ENCODE measurements around the gene BCCIP.

Gene BCCIP

DNA sequence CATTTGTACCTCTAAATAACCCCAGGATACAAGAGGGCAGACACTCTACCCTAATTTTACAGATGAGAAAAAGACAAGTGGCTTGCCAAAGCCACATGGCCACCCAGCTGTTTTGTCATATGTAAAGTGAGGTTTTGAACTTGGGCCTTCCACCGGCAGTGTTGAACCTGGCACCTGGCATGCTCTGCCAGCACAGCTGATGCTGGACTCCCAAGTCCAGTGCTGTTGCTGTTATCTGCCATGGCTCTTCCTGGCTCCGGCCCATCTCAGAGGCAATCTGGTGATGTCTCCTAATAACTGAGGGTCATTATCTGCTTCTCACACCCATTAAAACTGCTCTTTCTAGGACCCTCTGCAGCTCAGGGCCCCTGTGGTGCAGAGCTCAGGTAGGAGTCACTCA is 25.0 kb downstream of the BCCIP start:
- no peak for DNase-seq

DNA sequence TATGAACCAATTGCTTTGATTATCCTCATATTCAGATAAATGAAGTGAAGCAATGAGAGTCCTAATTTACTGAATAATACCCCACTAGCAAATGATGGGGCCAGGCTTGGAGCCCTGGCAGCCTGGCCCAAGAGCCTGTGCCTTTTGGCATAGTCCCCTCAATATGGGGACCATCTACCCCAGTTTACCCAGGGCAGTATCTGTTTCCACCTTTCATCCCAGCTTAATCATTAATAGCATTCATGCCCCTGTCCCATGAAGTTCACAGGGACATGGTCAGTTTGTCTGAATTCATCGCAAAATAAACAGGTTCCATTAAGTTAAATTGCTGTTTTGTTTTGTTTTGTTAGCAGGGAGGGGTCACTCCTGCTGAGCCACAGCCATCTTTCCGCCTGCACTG is 25.5 kb downstream of the BCCIP start:
- DNase-seq: no peak

DNA sequence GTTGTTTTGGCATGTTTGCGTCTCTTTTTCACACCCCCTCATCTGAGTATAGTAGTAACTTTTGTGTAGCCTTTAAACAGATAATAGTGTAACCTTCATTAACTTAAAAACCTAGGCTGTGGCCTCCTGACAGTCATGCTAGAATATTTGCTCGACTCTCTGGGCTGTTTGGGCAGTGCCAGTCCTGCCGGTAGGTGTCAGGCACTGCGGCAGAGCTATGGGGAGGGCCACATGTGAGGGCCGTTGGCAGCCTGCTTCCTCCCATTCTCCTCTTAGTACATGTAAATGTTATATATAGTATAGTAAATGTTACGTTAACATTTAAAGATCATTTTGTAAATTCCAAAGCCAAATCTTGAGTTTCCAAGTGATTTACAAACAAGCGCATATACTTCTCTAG is 26.1 kb downstream of the BCCIP start:
- DNase-seq: no peak

DNA sequence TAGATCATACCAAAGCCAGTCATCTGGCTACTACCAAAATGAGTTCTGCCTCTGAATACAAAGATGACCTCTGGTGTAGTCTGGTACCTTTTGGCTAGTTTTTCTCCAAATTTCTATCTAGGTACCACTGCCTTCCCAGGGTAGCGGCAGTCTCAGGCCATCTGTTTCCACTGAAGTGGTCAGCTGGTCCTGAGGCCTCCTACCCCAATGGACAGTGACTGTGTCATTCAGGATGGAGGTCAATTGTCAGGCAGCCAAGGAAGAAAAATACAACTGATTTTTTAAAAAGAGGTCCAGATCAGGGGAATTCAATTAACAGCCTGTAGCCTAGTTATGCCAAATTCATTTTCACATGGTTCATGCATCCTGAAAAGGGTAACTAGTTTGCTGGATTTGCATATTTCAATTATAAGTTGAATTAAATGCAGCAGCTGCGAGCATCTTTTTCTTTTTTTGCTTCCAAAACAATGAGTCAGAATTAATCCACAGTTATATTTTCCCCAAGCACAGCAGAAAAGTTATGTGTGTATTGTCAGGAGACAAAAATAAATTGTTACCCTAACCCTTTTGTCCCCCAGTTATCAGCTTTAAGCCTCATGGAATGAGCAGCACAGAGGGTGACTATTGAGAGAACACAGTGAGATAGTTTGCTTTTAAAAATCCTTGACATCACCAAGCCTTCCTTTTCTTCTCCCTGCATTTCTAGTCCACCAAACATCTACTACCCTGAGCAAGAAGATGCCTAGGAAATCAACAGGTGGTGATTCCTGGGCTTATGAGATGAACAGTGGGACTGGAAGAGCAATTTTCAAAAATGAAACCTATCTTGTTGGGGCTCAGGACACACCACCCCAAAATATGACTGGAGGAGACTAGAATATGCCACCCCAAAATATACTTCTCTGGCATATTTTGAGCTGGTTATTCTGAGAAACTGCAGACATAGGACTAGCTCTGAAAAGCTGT is 27.7 kb downstream of the BCCIP start:
- no peak for DNase-seq

DNA sequence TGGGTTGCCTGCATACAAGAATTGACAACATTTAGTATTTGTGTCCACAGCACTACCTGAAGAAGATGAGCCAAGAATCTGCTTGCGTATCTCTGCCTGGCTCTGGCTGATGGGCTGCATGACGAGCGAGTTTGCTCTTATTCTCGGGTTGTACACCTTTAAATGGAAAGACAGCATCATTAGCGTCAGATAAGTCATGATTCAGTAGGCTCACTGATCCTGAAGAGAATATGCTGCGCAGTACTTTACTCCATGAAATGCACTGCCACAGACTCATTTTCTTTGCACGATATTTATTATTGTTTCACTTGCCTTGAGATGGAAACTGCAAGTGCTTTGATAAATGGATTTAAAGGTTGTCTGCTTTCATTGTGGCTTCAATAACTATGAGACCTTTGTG is 29.1 kb downstream of the BCCIP start:
- DNase-seq: no peak

DNA sequence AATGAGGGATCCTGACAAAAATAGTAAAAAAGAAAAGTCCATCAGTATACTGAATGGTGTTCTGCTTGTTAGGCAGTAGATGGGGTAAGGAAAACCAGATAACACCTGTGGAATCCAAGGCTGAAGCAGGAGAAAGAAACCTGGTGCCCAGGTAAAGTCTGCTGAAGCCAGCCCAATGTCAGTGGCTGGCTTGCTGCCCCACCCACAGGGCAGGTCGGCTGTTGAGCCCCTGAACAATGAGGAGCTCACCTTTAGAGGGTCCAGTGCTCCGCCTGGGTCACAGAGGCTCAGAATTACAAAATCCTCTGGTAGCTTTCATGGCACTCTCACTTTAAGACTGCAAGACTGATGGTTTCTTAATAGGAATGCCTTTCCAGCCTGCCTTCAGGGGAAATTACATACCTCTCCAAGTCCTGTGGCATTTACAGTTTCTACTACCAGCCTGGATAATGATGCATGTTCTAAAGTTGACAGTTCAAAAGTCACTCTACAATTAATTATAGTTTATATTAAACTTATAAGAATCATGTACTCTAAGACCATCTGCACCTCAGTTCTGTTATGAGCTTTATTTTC is 33.9 kb downstream of the BCCIP start:
- DNase-seq: no peak

DNA sequence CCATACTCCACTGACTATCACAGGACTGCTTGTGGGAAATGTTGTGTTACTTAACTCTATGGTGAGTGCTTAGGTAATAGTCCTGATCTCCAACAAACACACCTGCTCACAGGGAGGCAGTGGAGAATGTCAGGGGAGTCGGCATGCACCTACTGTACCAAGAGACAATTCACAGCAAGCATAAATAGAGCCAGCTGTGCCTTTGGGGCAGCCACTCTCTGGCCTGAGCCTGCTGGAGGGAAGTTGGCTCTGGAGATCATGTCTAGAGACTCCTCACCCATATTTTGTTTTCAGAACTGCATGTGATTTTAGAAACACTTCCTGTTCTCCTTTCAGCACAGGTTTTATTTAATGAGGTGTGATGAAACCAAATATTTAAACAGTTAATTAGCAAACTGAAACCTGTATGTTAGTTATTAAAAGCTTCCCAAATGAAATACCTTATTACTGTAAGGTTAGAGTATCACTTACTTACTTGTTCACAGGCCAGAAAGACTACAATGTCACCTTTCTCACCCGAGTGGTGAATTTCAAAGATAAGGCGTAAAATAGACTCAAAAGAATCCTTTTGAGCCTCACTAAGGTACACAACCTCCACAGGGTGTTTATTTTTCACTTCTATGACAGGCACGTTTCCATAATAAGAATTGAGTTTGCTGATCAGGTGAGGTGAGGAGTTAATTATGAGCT is 35.9 kb downstream of the BCCIP start:
- no peak for DNase-seq

DNA sequence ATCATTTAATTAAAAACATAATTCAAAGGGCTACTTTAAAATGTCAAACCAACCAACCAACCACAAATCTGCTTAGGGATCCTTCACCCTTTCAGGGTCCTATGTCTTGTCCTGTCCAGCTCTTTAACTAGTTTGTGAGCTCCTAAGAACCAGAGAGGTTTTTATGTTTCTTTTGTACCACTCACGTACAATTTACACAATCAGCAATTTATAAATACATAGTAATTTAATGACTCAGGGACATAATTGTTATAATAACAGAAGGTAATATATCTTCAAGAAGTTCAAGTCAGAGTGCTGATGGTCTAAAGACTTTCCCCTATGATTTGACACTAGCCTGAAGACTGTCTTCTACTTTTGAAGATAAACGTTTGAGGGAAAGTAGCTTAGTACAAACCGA is 41.8 kb downstream of the BCCIP start:
- DNase-seq: no peak

DNA sequence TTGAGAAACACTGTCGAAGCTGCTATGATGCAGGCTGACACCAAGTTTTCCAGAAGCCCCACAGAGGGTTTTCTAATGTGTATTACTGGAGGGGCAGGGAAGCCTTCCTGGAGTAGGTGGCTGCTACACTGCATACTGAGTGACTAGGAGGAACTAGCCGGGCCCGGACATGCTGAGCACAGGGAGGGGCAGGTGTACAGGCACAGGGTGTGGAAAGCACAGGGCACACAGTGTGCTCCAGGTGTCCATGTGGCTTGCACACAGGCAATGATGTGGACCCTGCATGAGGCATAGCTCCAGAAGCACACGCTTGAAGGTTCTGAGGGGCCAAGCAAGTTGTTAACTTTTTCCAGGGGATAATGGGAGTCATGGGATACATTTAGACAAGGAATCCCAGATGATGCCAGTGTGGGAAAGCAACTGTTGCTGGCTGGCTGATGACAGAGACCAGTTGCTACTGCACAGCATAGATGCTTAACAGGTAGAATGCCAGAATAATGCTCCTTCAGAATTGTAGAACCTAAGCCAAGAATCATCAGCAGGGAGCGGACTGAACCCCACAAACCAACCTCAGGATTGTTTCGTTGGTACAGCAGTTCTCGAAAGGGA is 43.2 kb downstream of the BCCIP start:
- DNase-seq: no peak

DNA sequence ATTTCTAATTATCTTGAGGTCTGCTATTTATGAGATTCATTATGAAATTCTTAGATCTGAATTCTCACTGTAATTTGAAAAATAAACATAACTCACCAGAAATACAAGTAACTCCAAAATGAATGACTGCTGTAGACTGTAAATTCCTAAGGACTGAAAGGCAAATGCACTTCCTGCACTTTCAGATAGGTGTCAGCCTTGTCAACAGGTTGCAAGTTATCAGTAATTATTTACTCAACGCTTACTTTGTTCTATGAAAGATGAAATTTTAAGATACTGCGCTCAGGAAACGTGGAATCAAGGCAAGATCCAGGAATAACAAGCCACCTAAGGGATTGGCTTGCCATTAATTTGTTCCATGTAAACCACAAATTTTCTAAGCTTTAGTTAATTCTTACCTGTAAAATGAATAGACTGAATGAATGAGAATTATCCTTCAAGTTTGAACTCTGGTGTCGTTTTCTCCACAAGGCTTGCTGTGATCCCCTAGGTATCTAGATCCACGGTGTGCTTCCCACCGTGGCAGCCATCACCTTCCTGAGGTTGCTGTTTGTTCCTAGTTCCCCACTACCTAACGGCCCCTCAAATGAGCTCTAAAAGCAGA is 45.1 kb downstream of the BCCIP start:
- no peak for DNase-seq

DNA sequence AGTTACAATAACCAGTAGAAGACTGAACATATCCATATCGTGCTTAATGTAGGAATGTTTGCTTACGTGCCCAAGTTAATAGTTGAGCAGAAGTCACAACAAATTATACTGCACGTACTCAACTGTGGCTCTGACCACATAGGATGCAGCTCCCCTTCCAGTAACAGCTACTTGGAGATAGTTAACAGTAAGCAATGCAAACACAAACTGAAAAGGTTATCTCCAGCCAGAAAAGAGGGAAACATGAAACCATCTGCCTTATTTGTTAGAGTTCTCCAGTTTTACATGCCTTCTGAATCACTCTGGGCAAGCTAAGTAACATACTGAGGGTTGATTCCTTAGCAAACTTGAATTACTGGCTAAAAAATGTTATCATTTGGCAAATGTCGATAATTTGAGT is 48.0 kb downstream of the BCCIP start:
- DNase-seq: no peak

DNA sequence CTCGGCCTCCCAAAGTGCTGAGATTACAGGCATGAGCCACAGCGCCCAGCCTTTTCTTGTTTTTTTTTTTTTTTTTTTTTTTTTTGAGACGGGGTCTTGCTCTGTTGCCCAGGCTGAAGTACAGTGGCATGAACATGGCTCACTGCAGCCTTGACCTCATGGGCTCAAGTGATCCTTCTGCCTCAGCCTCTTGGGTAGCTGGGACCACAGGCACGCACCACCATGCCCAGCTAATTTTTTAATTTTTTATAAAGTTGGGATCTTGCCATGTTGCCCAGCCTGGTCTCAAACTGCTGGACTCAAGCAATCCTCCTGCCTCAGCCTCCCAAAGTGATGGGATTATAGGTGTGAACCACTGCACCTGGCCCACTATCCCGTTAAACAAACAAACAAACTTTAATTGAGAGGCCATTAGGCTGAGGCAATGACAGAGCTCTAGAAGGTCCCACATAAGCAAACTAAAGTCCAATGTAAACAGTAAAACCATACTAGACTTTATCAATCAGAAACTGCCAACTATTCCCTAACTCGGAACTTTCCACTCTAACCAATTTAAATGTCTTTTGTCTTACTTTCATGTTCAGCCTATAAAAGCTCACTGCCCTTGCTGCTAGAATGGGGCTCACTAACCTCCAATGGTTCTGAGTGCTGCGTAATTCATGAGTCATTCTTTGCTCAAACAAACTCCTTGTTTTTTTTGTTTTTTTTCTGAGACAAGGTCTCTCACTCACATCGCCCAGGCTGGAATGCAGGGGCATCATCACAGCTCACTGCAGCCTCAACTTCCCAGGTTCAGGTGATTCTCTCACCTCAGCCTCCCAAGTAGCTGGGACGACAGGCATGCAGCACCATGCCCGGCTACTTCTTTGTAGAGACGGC is 55.9 kb downstream of the BCCIP start:
- DNase-seq: no peak

DNA sequence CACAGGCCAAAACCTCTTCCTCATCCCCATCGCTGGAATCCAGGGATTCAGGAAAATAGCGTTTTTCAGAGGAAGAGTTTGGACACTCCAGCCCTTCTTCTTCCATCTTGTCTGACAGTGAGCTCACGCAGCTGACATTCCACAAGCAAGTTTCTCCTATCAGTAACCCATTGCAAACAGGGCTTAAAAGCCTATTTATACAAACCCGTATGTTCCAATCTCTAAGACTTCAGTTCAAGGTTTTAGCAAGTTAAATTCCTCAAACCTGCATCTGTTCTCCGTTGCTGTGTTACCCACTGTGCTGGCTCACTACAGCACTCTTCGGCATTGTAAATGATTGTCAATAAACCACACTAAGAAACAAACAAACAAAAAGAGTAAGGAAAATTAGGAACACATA is 57.4 kb downstream of the BCCIP start:
- no peak for DNase-seq

DNA sequence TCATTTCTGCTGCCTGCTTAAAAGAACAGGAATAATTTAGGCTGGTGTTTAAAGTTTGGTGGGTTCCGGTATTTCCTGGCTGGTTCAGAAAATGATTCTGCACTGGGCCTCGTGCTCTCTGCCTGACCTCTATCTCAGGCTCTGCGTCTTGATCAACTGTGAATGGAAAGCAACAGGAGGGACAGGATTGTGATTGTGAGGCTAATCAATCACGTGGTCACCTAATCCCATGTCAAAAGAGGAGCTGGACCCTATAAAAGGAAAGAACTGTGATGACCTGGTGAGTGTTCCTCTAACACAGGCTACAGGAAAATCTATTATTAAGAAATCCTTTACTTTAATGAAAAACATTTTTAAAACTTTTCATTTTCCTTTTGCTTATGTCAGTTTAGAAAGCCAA is 57.8 kb downstream of the BCCIP start, which contains the start of gene DHX32:
TSS of gene DHX32 (minus strand) at position 101 of the 400 bp plus-strand sequence. CDS start 468 bp downstream, outside the sequence.
- no peak for DNase-seq

DNA sequence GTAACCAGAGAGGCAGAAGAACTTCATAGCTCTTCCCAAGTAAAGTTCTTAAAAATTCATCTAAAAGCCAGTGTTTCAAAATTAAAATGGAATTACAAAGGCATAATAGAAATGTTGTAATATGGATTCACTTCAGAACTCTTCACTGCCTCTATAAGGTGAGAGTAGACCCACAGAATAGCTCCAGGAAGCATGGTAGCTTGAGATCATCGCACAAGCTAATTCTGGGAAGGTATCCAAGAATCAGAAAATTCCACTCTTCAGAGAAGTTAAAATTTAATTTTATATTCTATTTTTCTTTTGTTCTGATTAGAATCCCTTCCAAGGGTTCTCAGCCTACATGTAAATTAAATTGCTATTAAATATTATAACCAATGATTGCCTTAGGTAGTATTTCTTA is 59.2 kb downstream of the BCCIP start:
- DNase-seq: no peak

DNA sequence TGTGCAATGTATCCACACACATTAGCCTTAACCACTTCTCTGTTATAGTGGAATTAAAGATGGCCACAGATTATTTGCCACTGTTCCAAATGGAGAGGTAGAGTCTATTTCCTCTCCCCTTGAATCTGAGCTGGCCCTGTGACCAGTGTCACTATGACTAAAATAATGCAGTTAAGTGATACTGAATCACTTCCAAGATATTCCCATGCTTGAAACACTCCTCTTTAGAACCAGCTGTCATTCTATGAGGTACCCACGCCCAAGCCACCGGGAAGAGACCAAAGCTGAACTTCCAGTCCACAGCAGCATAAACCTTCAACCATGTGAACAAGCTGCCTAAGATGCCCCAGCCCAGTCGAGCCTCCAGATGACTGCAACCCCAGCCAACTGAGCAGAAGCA is 59.9 kb downstream of the BCCIP start:
- no peak for DNase-seq

All from NCI-H1694 treated with DMSO at 0.1 percent for 48 hours (cell line).